Effector memory CD4-positive, alpha-beta T cell (primary cell): ENCODE measurements around the gene C5orf63.
"Not testable (repeated sequence)": the region's sequence is repeated elsewhere in the genome, so short reads cannot be mapped to it uniquely, and the experiment has no call there.

Source experiments
- DNase-seq, 3 donors: peaks; one replicate each; pipeline ENCODE4 v3.0.0-alpha.2; 2020
- H3K27ac ChIP-seq: 2 replicates; pipeline ENCODE4 v1.7.0; 2013; ENCODE audit warnings: mild to moderate bottlenecking, low read length, moderate library complexity; ENCODE audit not compliant: insufficient read depth, poor library complexity, severe bottlenecking
- H3K27me3 ChIP-seq: replicated peaks from 2 replicates; pipeline ENCODE4 v1.7.0; 2013; ENCODE audit warnings: mild to moderate bottlenecking, low read length; ENCODE audit not compliant: insufficient read depth, control insufficient read depth, poor library complexity, severe bottlenecking
- H3K36me3 ChIP-seq: 2 replicates; pipeline ENCODE4 v1.7.0; 2013; ENCODE audit warnings: mild to moderate bottlenecking, low read length, moderate library complexity; ENCODE audit not compliant: control insufficient read depth, insufficient read depth
- H3K4me1 ChIP-seq: 2 replicates; pipeline ENCODE4 v1.7.0; 2013; ENCODE audit warnings: low read length, mild to moderate bottlenecking; ENCODE audit not compliant: control insufficient read depth, insufficient read depth, poor library complexity, severe bottlenecking
- H3K4me3 ChIP-seq: 2 replicates; pipeline ENCODE4 v1.7.0; 2013; ENCODE audit warnings: low read length, low read depth, mild to moderate bottlenecking; ENCODE audit not compliant: insufficient read depth, poor library complexity, severe bottlenecking
- H3K9me3 ChIP-seq: 2 replicates; pipeline ENCODE4 v1.7.0; 2013; ENCODE audit warnings: mild to moderate bottlenecking, low read length, moderate library complexity; ENCODE audit not compliant: control insufficient read depth

C5orf63 gene

GRCh38 chr5:127025467-127025866 lies 47.8 kb downstream of the C5orf63 start:
- H3K27ac ChIP-seq, result no peak overlapping the region
- H3K36me3 ChIP-seq, result no peaks in the 10 kb centered on the region

GRCh38 chr5:127024821-127025220 lies 48.5 kb downstream of the C5orf63 start:
- Histone ChIP-seq H3K27me3 (no peaks in the 10 kb centered on the region), H3K4me1 (peaks cover 6% of the 10 kb centered on the region), H3K36me3 (no peaks in the 10 kb centered on the region), H3K27ac (no peak overlapping the region), H3K4me3 (no peak overlapping the region), H3K9me3 (no peaks in the 10 kb centered on the region)
- no peak for DNase-seq

More at GRCh38 chr5:127025467-127025866, 47.8 kb downstream of the C5orf63 start:
- Histone ChIP-seq H3K27me3 (no peaks in the 10 kb centered on the region), H3K4me3 (no peak overlapping the region), H3K4me1 (peaks cover 6% of the 10 kb centered on the region), H3K9me3 (no peaks in the 10 kb centered on the region)
- no peak for DNase-seq

- H3K27me3 ChIP-seq, H3K4me3 ChIP-seq, H3K9me3 ChIP-seq, H3K36me3 ChIP-seq, H3K27ac ChIP-seq, H3K4me1 ChIP-seq, DNase-seq: not testable (repeated sequence)
Measured at GRCh38 chr5:127023552-127024191, 49.6 kb downstream of the C5orf63 start.

GRCh38 chr5:127022846-127023245 lies 50.5 kb downstream of the C5orf63 start:
- H3K9me3 ChIP-seq, result no peaks in the 10 kb centered on the region
- no peak for DNase-seq
- no peaks in the 10 kb centered on the region for H3K36me3 ChIP-seq
- no peaks in the 10 kb centered on the region for H3K27me3 ChIP-seq
- H3K4me3 ChIP-seq, result no peak overlapping the region
- H3K27ac ChIP-seq, result no peak overlapping the region
- no peaks in the 10 kb centered on the region for H3K4me1 ChIP-seq

GRCh38 chr5:127019928-127020327 lies 53.4 kb downstream of the C5orf63 start:
- H3K27ac ChIP-seq, result no peak overlapping the region

GRCh38 chr5:127016722-127017121 lies 56.6 kb downstream of the C5orf63 start:
- DNase-seq, H3K9me3 ChIP-seq, H3K4me1 ChIP-seq, H3K27ac ChIP-seq, H3K27me3 ChIP-seq, H3K36me3 ChIP-seq, H3K4me3 ChIP-seq: not testable (repeated sequence)

More at GRCh38 chr5:127019928-127020327, 53.4 kb downstream of the C5orf63 start:
- Histone ChIP-seq H3K27me3 (no peaks in the 10 kb centered on the region), H3K9me3 (no peaks in the 10 kb centered on the region), H3K36me3 (no peaks in the 10 kb centered on the region), H3K4me1 (no peaks in the 10 kb centered on the region), H3K4me3 (no peak overlapping the region)
- no peak for DNase-seq

- no peak overlapping the region for H3K4me3 ChIP-seq
- H3K4me1 ChIP-seq, result no peaks in the 10 kb centered on the region
- no peaks in the 10 kb centered on the region for H3K9me3 ChIP-seq
- H3K27ac ChIP-seq, result no peak overlapping the region
- no peaks in the 10 kb centered on the region for H3K36me3 ChIP-seq
- no peak for DNase-seq
- no peaks in the 10 kb centered on the region for H3K27me3 ChIP-seq
Measured at GRCh38 chr5:127015716-127016115, 57.6 kb downstream of the C5orf63 start.

- Histone ChIP-seq H3K27ac (no peak overlapping the region), H3K4me3 (no peak overlapping the region), H3K4me1 (no peaks in the 10 kb centered on the region), H3K36me3 (no peaks in the 10 kb centered on the region), H3K27me3 (no peaks in the 10 kb centered on the region), H3K9me3 (no peaks in the 10 kb centered on the region)
- no peak for DNase-seq
Measured at GRCh38 chr5:127014573-127014972, 58.7 kb downstream of the C5orf63 start.

- H3K36me3 ChIP-seq, result no peaks in the 10 kb centered on the region
- H3K27ac ChIP-seq, result no peak overlapping the region
- H3K27me3 ChIP-seq, result no peaks in the 10 kb centered on the region
- no peaks in the 10 kb centered on the region for H3K9me3 ChIP-seq
- H3K4me3 ChIP-seq, result no peak overlapping the region
- H3K4me1 ChIP-seq, result no peaks in the 10 kb centered on the region
- DNase-seq, result no peak
Measured at GRCh38 chr5:127013407-127013806, 59.9 kb downstream of the C5orf63 start.

GRCh38 chr5:127012916-127013315 lies 60.4 kb downstream of the C5orf63 start:
- no peak for DNase-seq
- Histone ChIP-seq H3K4me1 (no peaks in the 10 kb centered on the region), H3K9me3 (no peaks in the 10 kb centered on the region), H3K27me3 (no peaks in the 10 kb centered on the region), H3K36me3 (no peaks in the 10 kb centered on the region), H3K27ac (no peak overlapping the region), H3K4me3 (no peak overlapping the region)
